Stimulated activated CD8-positive, alpha-beta memory T cell treated with anti-CD3 and anti-CD28 coated beads, Interleukin-15, amount 100 ng/mL, for 48 hours (primary cell): Measurements from ENCODE around the gene NR3C2.

Source experiments
- DNase-seq, 2 donors: peaks; one replicate each; pipeline ENCODE4 v3.0.0-alpha.2; 2020; ENCODE audit warnings: low read depth in 2 of 2

Gene NR3C2

GRCh38 chr4:148441986-148442831 is at the start of gene NR3C2:
TSS of gene NR3C2 (minus strand) at chr4:148442414.
- DNase-seq, result peak; percentile 92 to 93

- DNase-seq, result no peak
These were observed 45.0 kb upstream of the NR3C2 start for GRCh38 chr4:148487181-148487580.

GRCh38 chr4:148481636-148482035 is 39.4 kb upstream of the NR3C2 start:
- DNase-seq, result no peak

GRCh38 chr4:148477276-148477675 is 35.1 kb upstream of the NR3C2 start:
- DNase-seq, result no peak

DNA sequence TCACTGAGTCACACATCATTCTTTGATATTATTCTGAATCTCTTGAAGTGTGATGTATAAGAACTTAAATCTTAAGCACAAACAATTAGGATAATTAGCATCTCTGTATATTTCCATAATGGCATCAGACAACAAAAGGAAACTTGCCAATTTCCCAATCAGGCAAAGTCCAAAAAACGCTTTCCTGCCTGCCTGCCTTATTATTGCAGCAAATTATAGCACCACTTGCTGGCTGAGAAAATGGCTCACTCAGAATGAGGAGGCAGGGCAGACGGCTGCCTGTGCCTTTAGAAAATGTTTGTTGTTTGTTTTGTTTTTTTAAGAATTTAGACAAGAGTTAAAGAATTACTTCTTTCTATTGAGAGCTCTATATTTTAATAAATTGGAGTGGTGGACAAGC is 27.7 kb upstream of the NR3C2 start:
- no peak for DNase-seq

DNA sequence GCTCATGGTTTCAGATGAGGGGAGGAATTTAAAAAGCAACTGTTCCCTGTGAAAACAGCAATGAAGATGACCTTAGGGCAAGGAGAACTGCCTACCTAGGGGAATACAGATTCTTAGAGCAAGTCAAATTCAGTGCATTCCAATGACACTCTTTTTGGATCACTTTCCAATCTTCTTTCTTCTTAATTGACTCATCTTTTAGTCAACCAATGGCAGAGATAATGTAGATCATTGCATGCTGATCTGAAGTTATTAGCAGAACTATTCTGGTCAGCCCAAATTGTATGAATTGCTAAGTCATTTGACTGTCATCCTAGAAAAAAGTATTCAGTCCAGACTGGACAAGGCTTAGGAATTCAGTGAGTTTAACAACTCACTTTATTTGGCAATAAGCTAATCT is 12.6 kb upstream of the NR3C2 start:
- no peak for DNase-seq

DNA sequence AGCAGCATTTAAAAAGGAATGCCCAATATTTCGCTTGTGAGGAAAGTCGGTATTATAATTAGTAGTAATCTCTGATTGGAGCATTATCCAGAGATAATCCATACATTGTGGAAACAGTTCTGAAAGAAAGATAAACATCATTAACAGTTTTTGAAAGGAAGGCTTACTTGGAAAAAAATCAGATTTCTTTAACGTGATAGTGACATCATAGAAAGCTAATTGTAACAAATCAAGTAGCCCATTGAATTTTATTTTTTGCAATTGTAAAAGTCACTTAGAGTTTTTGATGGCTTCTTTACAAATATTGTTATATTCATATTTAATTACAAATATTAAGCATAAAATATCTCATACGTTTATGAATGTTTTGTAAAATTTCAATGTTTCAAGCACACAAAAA is 11.6 kb upstream of the NR3C2 start:
- DNase-seq, result no peak

DNA sequence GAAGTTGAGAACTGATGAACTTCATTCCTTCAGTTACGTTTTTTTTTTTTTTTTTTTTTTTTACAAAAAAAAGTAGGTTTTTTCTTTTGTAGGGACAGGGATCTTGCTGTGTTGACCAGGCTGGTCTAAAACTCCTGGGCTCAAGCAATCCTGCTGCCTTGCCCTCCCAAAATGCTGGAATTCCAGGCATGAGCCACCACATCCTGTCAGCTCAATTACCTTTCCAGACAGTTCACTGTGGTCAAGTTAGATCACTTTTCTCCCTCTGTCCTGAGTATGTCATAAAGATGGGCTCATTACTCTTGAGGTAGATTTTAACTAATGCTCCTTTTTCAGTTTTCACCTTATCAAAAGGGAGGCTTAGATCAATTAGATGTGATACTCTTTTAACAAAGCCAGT is 10.8 kb upstream of the NR3C2 start:
- DNase-seq, result no peak

DNA sequence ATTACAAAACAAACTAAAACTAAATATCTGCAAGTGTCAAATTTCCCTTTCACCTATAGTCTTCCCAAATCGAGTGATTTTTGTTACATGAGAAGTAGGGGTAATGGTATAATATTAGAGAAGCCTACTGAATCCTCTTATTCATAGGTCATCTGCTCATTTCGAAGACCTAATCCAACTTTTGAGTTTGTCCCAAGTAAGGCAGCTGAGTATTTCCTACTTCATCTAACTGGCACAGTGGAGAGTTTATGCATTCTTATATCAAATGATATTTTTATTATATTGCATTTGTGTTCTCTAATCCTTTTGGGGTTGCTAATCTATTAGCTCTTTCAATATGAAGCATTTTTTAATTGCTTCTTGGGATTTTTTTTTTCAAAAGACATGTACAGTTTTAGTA is 7.7 kb upstream of the NR3C2 start:
- DNase-seq, result no peak

- no peak for DNase-seq
These were observed 5.9 kb upstream of the NR3C2 start for GRCh38 chr4:148448141-148448540.

GRCh38 chr4:148447681-148448080 is 5.5 kb upstream of the NR3C2 start:
- no peak for DNase-seq

DNA sequence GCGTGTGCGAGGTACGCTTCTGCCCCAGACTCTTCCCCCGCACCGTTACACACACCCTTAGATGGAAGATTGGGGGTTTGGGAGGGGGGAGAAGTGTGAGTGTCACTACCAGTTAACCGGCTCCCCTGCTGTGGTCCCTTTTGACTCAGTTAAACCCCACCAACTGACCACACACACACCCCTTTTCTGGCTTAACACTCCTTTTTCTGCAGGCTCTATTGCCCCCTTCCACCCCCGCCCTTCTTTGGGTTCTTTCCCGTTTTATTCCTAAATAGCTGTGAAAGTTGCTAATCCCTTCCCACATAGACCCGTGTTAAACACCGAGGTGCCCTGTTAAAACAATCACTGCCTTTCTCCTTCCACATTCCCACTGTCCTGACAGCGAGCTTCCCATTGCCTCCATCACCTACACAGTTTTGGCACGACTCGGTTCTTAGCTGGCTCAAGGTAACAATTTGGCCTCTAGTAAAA is 3.7 kb upstream of the NR3C2 start:
- DNase-seq, result peak; percentile 6 to 7

- DNase-seq, result peak; percentile 27 to 42
These were observed 3.1 kb upstream of the NR3C2 start for GRCh38 chr4:148445071-148445859.

DNA sequence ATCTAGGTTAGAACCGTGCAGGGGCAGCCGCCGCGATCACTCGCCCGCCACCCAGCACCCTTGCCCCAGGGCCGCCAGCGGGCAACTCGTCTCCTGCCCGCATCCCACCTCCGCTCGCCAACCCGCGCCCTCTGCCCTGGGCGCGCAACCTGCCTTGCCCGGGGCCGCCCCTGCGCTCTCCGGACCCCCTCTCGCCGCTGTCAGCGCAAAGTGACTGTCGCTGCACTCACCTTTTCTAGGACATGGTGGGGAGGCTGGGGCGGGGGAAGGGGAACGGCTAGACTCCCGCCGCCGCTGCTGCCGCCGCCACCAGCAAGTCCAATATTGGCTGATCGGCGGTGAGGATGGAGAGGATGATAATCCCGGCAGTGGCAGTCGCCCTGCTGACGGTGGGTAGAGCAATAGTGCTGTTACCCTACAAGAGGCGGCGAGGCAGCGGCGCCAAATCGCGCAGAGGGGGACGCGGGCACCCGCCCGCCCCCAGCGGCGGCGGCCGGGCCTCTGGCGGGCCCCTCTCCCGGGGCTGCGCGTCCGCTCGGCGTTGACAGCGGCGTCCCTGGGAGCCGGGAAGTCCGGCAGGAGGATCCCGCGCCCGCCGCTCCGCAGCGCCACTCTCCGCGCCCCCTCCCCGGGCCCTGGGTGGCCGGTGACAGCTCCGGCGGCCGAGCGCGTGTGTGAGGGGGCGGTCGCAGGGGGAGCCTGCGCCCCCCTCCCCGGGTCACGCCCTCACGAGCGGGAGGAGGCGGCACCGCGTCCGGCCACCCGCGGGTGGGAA is 2.3 kb upstream of the NR3C2 start:
- DNase-seq, result peak; percentile 11 to 15

DNA sequence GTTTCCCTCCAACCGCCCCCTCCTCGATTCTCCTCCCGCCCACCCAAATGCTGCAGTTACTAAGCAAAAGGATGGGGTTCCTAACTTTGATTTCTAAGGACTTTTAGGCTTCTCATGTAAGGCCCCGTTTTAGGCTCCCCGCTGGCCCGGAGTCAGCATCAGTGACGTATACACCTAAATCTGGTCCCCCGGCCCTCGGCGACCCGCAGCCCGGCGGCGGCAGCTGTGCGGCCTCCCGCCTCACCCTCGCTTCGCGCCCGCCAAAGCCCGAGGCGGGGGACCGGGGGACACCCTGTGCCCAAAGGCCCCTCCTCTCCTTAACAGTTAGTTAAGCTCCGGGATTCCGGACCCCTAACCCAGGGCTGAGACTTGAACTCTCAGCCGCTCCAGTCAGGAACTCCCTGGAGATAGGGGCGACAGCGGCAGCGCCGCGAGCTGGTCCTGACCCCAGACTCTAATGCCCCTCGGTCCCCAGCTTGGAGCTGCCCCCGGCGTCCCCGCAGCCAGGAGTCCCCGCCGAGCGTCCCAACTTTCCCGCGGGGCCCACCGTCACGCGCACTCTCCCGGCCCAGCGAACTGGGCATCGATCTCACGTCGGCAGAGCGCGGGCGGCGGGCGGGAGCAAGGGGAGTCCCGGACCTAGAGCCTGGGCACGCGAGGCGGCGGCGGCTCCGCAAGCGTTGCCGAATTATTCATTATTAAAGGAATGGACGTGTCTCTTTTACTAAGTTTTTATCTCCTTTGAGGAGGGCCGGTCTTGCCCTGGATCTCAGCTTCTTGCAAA is 1.5 kb upstream of the NR3C2 start:
- peak in 1 of 2 donors; percentile 4 for DNase-seq

DNA sequence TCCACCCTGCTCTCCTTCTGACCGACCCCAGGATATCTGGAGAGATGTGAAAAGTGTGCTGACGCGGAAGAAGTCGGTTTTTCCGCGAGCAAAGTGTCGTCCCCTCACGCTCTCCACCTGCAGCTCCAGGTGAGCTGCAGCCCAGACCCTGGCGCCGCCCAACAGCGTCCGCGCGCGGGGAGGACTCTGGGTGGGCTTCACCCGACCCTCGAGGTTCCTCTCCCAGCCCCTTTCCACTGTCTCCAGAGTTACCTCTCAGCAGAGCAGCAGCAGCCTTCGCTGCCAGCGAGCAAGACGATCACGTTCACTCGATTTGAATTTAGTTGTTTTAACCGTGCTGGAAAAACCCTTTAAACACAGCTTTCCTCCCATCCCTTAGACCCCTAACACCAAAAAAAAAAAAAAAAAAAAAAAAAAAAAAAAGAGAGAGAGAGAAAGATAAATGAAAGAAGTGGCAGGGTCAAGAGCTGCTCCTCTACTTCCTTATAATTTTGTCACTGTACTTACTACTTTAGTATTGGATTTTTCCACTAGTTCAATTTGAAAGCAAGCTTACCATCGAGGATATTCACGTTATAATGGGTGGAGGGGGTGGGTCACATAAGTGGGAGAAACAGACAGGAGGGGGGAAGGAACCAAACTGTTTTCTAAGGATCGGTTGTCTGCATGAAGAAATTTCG is 758 bp upstream of the NR3C2 start:
- DNase-seq, result no peak

DNA sequence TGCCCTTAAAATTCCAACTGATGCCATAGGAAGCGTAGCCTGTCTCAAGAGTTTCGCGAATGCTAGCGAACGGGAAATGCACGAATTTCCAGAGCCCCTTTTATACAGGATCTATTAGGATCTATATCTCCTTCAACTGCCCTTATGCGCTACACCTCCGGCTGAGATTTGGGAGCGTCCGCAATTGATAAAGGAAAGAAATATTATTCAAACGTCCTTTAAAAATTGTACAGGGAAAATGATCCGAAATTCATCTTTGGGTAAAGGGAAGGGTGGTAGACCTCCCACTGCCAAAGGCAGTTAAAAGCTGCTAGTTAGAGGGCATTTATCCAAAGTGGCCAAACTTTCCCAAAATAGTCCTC is 609 bp downstream of the NR3C2 start:
- no peak for DNase-seq

GRCh38 chr4:148438047-148438446 is 4.2 kb downstream of the NR3C2 start:
- DNase-seq, result no peak

GRCh38 chr4:148437439-148437838 is 4.8 kb downstream of the NR3C2 start:
- DNase-seq, result no peak

DNA sequence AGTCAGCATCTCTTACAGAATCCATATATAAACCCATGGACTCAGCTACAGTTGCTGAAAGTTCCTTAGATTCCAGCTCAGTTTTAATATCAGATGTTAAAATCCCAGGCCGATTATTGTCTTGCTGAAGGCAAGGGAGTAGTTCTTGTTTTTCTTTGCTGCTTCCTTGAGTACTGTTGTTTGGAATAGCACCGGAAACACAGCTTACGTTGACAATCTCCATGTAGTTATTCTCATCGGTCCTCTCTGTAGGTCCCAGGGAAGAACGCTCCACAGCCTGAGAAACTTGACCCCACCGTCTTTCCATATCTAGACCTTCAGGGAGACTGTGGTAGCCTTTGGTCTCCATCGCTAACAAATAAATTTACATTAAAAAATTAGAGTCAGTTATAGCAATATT is 5.7 kb downstream of the NR3C2 start:
- no peak for DNase-seq
